ENCODE data around the gene CCL28. TPM values are rescaled to one million over a fixed set of nuclear protein-coding genes. Genes with fewer than 3 reads are reported as not detected.

Gene CCL28
- total and polyA plus RNA-seq, 8 donors = 3.1 to 22.7 (median 8.8) TPM

DNA sequence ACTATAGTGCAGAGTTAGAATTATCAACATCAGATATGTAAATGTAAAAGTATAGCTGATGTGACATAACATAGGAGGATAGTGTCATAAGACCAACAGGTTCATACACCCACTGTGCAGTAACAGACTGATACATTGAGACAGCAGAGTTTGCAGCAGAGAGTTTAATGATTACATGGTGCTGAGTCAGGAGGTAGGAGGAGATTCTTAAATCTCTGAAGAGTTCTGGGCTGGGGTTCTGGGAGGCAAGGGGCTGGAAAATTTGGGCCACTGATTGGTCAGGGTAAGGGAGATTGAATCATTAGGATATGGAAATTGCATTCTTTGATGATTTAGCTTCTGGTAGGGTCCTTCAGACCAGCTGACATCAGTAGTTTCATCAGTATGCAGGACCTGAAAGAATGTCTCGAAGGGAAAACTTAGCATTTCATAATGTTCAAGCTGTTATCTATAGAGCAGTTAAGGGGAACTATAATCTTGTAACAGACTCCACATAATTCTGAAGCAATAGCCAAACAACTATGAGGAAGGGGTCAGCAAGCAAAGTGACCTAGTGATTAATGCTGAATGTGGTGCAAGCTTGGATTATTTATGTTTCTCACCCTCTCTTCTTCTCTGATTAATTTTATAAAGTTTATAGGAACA is 35.6 kb downstream of the CCL28 start:
- H3K4me1 ChIP-seq = no peaks in the 10 kb centered on the region
- H3K9me3 ChIP-seq = no peaks in the 10 kb centered on the region
- TF ChIP-seq, protein P1, sequence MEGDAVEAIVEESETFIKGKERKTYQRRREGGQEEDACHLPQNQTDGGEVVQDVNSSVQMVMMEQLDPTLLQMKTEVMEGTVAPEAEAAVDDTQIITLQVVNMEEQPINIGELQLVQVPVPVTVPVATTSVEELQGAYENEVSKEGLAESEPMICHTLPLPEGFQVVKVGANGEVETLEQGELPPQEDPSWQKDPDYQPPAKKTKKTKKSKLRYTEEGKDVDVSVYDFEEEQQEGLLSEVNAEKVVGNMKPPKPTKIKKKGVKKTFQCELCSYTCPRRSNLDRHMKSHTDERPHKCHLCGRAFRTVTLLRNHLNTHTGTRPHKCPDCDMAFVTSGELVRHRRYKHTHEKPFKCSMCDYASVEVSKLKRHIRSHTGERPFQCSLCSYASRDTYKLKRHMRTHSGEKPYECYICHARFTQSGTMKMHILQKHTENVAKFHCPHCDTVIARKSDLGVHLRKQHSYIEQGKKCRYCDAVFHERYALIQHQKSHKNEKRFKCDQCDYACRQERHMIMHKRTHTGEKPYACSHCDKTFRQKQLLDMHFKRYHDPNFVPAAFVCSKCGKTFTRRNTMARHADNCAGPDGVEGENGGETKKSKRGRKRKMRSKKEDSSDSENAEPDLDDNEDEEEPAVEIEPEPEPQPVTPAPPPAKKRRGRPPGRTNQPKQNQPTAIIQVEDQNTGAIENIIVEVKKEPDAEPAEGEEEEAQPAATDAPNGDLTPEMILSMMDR (IDR thresholded peaks at IDR 0.05) = no peak
- no peaks in the 10 kb centered on the region for H3K27me3 ChIP-seq
- H3K36me3 ChIP-seq = peaks cover 0 to 10% (median 0%) of the 10 kb centered on the region in 3 donors
- no peak overlapping the region for H3K4me3 ChIP-seq
- DNase-seq (no peak), ATAC-seq (no peak), FAIRE-seq (no peak)
- H3K27ac ChIP-seq = no peak overlapping the region
- 88 to 97% methylated on average over 1 of the region's 1 CpG for WGBS, 2 donors
- intact Hi-C loops (cut with DNase I) = no loop called here

DNA sequence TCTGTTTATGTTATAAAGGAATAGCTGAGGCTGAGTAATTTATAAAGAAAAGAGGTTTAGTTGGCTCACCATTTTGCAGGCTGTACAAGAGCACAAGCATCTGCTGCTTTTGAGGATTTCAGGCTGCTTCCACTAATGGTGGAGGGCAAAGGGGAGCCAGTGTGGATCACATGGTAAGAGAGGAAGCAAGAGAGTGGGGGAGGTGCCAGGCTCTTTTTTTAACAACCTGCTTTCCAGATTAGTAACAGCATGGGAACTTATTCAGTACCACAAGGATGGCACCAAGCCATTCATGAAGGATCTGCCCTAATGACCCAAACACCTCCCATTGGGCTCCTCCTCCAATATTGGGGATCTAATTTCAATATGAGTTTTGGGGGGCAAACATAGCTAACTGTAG is 40.4 kb downstream of the CCL28 start:
- ATAC-seq (no peak), FAIRE-seq (no peak), DNase-seq (no peak)
- Histone ChIP-seq H3K4me1 (no peaks in the 10 kb centered on the region), H3K27me3 (no peaks in the 10 kb centered on the region), H3K36me3 (peaks cover 0 to 5% (median 0%) of the 10 kb centered on the region in 3 donors), H3K27ac (no peak overlapping the region), H3K9me3 (no peaks in the 10 kb centered on the region), H3K4me3 (no peak overlapping the region)
- TF ChIP-seq, protein P1 (IDR thresholded peaks at IDR 0.05) = no peak
- intact Hi-C loops (cut with DNase I) = no loop called here

DNA sequence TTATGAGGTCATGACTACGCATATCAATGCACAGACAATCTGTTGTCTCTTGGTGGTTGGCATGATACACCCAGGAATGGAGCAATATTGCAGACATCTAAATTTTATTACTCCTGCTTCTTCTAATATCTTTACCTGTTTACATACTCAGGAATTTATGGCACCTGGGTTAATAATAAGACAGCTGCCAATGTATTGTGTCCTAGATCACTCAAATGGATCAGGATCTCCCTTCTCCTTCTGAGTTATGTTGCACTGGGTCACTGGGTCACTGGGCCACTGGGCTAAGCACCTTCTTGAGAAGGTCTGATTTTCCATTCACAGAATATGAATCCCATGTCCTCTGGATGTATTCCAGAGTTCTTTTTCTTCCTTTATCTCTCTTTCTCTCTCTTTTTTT is 41.8 kb downstream of the CCL28 start:
- Histone ChIP-seq H3K27ac (no peak overlapping the region), H3K36me3 (no peaks in the 10 kb centered on the region), H3K9me3 (no peaks in the 10 kb centered on the region), H3K4me3 (no peak overlapping the region), H3K27me3 (no peaks in the 10 kb centered on the region), H3K4me1 (no peaks in the 10 kb centered on the region)
- ATAC-seq (no peak), FAIRE-seq (no peak), DNase-seq (no peak)
- TF ChIP-seq, protein P1 (IDR thresholded peaks at IDR 0.05) = no peak
- intact Hi-C loops (cut with DNase I) = no loop called here
- WGBS, 2 donors = 84 to 88% methylated on average over 1 of the region's 1 CpG

DNA sequence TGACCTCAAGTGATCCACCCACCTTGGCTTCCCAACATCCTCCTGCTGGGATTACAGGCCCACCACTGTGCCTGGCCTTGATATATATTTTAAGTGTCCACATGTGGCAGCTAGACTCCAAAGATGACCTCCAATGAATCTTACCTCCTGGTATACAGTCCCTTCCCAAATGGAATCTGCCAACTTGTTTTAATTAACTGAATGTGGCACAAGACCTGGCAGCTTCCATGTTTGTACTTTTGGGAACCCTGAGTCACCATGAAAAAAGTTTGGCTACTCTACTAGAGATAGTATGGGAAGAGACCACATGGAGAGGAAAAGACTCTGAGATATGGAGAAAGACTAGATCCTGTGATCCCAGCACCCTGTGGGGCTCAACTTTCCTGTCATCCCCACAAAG is 42.5 kb downstream of the CCL28 start:
- Histone ChIP-seq H3K36me3 (no peaks in the 10 kb centered on the region), H3K9me3 (no peaks in the 10 kb centered on the region), H3K4me1 (no peaks in the 10 kb centered on the region), H3K27ac (no peak overlapping the region), H3K4me3 (no peak overlapping the region), H3K27me3 (no peaks in the 10 kb centered on the region)
- TF ChIP-seq, protein P1 (IDR thresholded peaks at IDR 0.05) = no peak
- DNase-seq (no peak), ATAC-seq (no peak), FAIRE-seq (no peak)
- intact Hi-C loops (cut with DNase I) = no loop called here

DNA sequence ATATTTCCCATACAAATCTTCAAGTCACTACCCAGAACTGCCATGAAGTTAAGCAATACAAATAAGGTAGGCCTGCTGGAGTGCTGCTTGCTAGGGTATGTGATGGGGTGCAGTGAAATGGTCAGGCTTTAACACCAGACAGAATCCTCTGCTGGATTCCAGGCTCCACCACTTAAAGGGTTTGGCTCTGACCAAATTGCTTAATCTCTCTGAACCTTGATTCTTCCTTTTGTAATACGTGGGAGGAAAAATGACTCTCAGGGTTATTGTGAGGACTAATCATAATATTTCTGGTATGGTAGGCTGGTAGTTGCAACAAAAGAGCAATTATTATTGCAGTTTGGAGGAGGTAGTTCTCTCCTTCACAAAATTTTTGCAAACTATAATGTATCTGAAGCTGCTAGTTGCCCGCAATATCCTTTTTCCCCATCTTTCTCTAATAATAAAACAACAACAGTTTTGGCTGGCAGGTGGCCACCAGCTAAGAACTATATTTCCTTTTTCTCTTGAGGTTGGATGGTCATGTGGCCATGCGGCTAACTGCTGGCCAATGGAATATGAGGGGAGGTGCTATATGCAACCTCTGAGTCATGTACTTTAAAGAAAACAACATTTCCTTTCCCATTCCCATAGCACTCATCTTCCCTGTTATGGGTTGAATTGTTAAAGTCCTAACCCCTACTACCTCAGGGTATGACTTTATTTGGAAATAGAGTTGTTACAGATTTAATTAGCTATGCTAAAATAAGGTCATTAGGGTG is 44.1 kb downstream of the CCL28 start:
- H3K36me3 ChIP-seq = no peaks in the 10 kb centered on the region
- FAIRE-seq = no peak
- WGBS, 2 donors = 93 to 98% methylated on average over 3 of the region's 3 CpGs
- no peak for ATAC-seq
- H3K4me1 ChIP-seq = no peaks in the 10 kb centered on the region
- H3K27ac ChIP-seq = no peak overlapping the region
- DNase-seq = no peak
- no peak overlapping the region for H3K4me3 ChIP-seq
- TF ChIP-seq, protein P1 (IDR thresholded peaks at IDR 0.05) = no peak
- intact Hi-C loops (cut with DNase I) = no loop called here
- H3K27me3 ChIP-seq = no peaks in the 10 kb centered on the region
- H3K9me3 ChIP-seq = no peaks in the 10 kb centered on the region

Data from pancreas (tissue), 10 donors.